NCI-H187 treated with DMSO at 0.1 percent for 48 hours (cell line): ENCODE results near the gene LRRC27.

Source experiments
- DNase-seq: peaks from one replicate; lab custom pipeline; 2025; lab: John Stamatoyannopoulos, UW

The LRRC27 gene

GRCh38 chr10:132390921-132391675 is 59.1 kb downstream of the LRRC27 start:
- DNase-seq = no peak

GRCh38 chr10:132391676-132392020 is 59.7 kb downstream of the LRRC27 start:
- no peak for DNase-seq

- DNase-seq = no peak
These were observed 60.3 kb downstream of the LRRC27 start for GRCh38 chr10:132392184-132392800.

GRCh38 chr10:132392811-132393694 is 61.1 kb downstream of the LRRC27 start:
- DNase-seq = no peak

DNA sequence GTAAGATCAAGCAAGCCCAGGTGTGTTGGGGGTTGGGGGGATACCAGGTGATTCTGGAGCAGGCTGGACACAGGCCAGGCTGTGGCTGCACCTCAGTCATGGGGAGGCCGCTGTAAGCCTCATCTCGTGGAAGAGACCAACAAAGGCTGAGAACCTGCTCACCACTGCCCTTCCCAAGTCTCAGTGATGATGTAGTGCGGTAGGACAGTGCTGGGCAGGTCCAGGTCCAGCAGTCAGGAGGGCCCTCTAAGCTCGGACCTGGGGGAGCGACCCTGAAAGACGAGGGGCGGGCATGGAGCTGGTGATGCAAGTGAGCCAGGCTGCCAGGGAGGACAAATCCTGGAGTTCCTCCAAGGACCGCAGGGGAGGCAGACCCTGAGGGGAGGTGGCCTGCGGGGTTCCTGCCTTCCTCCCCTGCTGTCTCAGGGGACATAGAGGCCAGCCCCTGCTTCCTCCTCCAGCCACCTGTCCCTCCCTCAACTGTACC is 61.7 kb downstream of the LRRC27 start:
- no peak for DNase-seq

GRCh38 chr10:132394201-132394811 is 62.3 kb downstream of the LRRC27 start:
- no peak for DNase-seq

DNA sequence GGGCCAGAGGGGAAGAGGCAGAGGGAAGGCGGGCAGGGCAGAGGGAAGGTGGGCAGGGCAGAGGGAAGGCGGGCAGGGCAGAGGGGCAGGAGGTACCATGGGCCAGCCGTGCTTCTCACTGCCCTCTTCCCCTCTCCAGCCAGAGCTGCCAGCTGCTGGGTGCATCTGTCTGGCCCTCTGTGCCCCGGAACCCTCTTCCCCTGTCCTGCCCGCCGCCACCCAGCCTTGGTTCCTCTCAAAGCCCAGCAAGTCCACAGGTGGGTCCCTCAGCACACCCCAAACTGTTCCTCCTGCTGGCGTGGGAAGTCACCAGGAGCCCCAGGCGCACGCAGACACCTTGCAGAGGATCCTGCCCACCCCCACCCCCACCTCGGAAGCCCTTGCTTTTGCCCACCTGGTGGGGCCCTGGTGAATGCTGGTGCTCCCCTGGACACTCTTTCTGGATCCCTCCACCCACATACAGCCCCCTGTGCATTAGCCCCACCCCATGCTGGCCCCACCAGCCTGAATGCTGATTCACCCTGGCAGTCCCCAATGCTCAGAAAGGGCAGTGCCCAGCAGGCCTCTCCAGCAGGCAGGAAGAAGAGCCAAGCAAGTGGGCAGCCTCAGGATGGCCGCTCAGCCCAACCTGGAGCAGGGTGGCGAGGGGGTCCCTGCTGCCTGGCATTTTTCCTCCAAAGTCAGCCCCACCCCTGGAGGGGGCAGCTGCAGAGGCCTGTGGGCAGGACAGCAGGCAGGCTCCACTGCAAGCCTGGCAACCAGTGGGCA is 63.1 kb downstream of the LRRC27 start:
- DNase-seq = no peak

GRCh38 chr10:132395704-132396493 is 63.9 kb downstream of the LRRC27 start:
- no peak for DNase-seq

- DNase-seq = no peak
These were observed 64.6 kb downstream of the LRRC27 start for GRCh38 chr10:132396494-132397035.

DNA sequence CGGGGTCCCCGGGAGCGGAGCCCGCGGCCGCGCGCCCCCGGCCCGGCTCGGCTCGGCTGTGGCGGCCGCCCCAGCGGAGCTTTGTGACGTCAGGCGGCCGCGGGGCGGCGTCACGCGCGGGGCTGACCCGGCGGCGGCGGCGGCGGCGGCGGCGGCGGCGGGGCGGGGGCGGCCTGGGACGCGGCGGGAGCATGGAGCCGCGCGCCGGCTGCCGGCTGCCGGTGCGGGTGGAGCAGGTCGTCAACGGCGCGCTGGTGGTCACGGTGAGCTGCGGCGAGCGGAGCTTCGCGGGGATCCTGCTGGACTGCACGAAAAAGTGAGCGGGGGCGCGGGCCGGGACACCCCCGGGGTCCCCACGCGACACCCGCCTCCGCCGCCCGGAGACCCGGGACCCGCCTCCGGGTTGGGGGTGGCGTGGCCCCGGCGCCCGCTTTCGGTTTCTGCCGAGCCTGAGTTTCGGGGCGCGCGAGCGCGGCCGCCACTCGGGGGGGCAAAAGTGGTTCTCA is 65.1 kb downstream of the LRRC27 start, which contains the start of gene PWWP2B:
Gene PWWP2B (plus strand): TSS at position 165 of the 506 bp plus-strand sequence. CDS start 27 bp downstream, at position 192.
- no peak for DNase-seq

- DNase-seq = no peak
These were observed 65.9 kb downstream of the LRRC27 start for GRCh38 chr10:132397671-132398565.

DNA sequence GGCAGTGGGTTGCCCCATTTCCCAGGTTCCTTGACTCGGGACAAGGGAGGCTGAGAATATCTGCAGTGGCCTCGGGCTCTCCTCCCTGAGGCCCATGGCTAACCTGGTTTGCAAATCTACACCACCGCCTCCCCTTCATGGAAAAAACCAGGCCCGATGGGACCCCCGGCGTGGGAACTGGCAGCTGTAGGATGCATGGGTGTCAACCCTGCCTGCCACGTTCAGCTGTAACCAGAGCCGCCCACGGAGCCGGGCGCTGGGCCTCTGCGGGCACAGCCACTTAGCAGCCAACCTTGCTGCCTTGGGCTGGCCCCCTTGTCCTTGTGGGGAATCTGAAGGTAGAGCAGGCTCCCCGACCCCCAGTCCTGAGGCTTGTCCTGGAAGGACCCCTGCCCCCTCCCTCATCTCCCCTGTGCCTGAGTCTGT is 66.6 kb downstream of the LRRC27 start:
- DNase-seq = no peak

- no peak for DNase-seq
These were observed 67.4 kb downstream of the LRRC27 start for GRCh38 chr10:132399117-132400035.

DNA sequence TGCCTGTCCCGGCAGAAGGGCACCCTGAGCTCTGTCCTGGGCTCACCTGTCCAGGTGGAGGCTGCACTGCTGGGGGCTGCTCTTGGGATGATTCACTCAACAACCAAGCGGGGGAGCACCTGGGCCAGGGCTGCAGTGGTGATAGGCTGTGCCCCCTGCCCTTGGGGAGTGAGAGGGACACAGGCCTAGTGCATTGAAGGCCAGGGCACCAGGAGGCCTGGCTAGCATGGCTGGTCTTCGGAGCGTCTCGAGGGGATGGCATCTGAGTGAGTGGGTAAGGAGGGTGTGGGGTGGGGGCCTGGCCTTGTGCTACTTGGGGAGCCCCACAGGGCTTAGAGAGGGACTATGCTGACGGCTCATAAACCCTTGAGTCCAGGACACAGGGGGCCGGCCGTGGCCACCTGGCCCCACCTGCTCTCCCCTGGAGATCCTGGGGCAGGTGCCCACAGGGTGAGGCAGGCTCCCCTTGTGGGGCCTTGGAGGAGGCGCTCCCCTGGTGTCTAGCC is 68.1 kb downstream of the LRRC27 start:
- DNase-seq = no peak

DNA sequence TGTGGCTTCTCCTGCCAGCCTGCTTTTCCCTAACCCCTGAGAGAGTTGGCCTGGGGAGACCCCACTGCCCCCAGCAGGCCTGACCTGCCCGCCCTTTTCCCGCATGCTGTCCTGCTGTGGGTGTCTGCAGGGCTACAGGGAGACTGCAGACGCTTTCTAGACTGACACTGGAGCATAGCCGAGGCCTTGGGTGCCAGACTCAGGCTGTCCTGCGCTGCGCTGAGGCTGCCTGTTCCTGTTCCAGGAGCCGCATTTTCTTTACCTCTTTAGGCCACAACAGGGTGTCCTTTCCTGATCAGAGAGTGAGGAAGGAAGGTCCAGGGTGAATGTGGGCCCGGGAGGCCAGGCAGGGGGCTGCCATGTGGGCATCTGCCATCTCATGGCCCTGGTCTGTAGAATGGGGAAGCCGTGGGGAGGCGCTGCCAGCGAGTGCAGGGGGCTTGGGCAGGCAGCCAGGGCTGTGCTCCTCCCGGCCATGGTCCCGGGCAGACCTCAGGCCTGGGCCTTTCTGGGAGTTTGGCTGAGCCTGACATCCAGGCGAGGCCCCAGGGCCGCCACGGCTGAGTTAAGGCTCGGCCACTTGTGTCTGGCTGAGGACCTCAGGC is 68.7 kb downstream of the LRRC27 start:
- DNase-seq = no peak

GRCh38 chr10:132401401-132402118 is 69.6 kb downstream of the LRRC27 start:
- no peak for DNase-seq
